Measurements from ENCODE around the gene ZNF135.

GRCh38 chr19:58044886-58045285 is 14.2 kb upstream of the ZNF135 start:
- TF ChIP-seq POLR2A (IDR thresholded peaks at IDR 0.05) (no peak), EP300 (IDR thresholded peaks at IDR 0.05) (no peak)
- TF ChIP-seq, protein P1, sequence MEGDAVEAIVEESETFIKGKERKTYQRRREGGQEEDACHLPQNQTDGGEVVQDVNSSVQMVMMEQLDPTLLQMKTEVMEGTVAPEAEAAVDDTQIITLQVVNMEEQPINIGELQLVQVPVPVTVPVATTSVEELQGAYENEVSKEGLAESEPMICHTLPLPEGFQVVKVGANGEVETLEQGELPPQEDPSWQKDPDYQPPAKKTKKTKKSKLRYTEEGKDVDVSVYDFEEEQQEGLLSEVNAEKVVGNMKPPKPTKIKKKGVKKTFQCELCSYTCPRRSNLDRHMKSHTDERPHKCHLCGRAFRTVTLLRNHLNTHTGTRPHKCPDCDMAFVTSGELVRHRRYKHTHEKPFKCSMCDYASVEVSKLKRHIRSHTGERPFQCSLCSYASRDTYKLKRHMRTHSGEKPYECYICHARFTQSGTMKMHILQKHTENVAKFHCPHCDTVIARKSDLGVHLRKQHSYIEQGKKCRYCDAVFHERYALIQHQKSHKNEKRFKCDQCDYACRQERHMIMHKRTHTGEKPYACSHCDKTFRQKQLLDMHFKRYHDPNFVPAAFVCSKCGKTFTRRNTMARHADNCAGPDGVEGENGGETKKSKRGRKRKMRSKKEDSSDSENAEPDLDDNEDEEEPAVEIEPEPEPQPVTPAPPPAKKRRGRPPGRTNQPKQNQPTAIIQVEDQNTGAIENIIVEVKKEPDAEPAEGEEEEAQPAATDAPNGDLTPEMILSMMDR (IDR thresholded peaks at IDR 0.05), result no peak
